Measurements from ENCODE around the gene IL18.

DNA sequence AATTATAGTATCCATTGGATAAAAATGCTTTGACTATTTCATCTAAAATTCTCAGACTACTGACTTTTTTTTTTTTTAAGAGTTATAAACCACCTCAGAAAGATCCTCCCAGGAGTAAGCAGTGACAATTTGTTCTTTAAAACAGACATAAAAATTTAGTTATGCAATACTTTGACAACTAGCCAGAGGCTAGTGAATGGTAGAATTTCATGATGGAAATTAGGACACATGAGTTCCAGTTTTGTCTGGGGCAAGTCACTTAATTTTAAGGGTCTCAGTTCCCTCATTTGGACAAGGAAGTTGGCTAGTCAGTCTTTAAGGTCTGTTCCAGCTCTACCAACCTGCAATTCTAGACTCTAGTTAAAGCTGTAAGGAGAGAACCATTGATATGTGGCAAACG, 2.9 kb downstream of the IL18 start:
- TF ChIP-seq, protein P1, sequence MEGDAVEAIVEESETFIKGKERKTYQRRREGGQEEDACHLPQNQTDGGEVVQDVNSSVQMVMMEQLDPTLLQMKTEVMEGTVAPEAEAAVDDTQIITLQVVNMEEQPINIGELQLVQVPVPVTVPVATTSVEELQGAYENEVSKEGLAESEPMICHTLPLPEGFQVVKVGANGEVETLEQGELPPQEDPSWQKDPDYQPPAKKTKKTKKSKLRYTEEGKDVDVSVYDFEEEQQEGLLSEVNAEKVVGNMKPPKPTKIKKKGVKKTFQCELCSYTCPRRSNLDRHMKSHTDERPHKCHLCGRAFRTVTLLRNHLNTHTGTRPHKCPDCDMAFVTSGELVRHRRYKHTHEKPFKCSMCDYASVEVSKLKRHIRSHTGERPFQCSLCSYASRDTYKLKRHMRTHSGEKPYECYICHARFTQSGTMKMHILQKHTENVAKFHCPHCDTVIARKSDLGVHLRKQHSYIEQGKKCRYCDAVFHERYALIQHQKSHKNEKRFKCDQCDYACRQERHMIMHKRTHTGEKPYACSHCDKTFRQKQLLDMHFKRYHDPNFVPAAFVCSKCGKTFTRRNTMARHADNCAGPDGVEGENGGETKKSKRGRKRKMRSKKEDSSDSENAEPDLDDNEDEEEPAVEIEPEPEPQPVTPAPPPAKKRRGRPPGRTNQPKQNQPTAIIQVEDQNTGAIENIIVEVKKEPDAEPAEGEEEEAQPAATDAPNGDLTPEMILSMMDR (IDR thresholded peaks at IDR 0.05) = no peak
- peak; percentile 26 for TF ChIP-seq POLR2A (IDR thresholded peaks at IDR 0.05)

Data from right lobe of liver (tissue), 4 donors.